Uterus (tissue), 4 donors: ENCODE data around the gene PCDHGA1. TPM values are rescaled to one million over a fixed set of nuclear protein-coding genes. Genes with fewer than 3 reads are reported as not detected.
"Not testable (repeated sequence)": the region's sequence is repeated elsewhere in the genome, so short reads cannot be mapped to it uniquely, and the experiment has no call there.

ENCODE experiments used
- DNase-seq, 2 donors: peaks; one replicate each; pipeline ENCODE4 v3.0.0-alpha.2; 2019 to 2020
- H3K27ac ChIP-seq, 2 donors: fragments of 200-600 bp; sonication (generic); 1 replicate in 1 of 2; 2 replicates in 1 of 2; pipeline ENCODE4 v1.5.1; 2016 to 2018
- H3K27me3 ChIP-seq, 2 donors: fragments of 200-600 bp; sonication (generic); one replicate each; pipeline ENCODE4 v1.5.1; 2018 to 2019; ENCODE audit warnings: control low read depth in 1 of 2
- H3K36me3 ChIP-seq, 2 donors: fragments of 200-600 bp; sonication (generic); one replicate each; pipeline ENCODE4 v1.5.1; 2019; ENCODE audit warnings: control low read depth in 1 of 2
- H3K4me1 ChIP-seq, 2 donors: fragments of 200-600 bp; sonication (generic); one replicate each; pipeline ENCODE4 v1.5.1; 2018 to 2019; ENCODE audit warnings: control low read depth in 1 of 2
- H3K4me3 ChIP-seq, 2 donors: fragments of 200-600 bp; sonication (generic); 1 replicate in 1 of 2; 2 replicates in 1 of 2; pipeline ENCODE4 v1.5.1; 2018 to 2019; ENCODE audit warnings: mild to moderate bottlenecking in 1 of 2
- H3K9me3 ChIP-seq, 2 donors: fragments of 200-600 bp; sonication (generic); one replicate each; pipeline ENCODE4 v1.5.1; 2019; ENCODE audit warnings: control low read depth in 1 of 2
- POLR2A ChIP-seq, 2 donors: fragments of 450-650 bp; IDR thresholded peaks; one replicate each; pipeline ENCODE4 v1.6.1; 2016; ENCODE audit warnings: antibody characterized with exemption in 2 of 2, mild to moderate bottlenecking in 1 of 2, moderate library complexity in 1 of 2
- intact Hi-C: fragments of 100-400 bp; cut with DNase I; formaldehyde crosslinking; loops from one replicate; pipeline ENCODE4 v1.15.1; 2023; ENCODE audit warnings: low total_unique reads
- total RNA-seq, 4 donors: library from RNA; depleted of rRNA in 3 of 4; stranded (reverse); fragments of >200 nt in 3 of 4; gene quantifications; one replicate each; pipeline versions ENCODE4 v1.1.0 to v1.2.4, GENCODE V29; 2014 to 2023
- TF ChIP-seq, protein P1 (sequence below), 4 experiments: fragments of 200-600 bp in 2 of 4; fragments of 450-650 bp in 2 of 4; sonication (generic) in 2 of 4; IDR thresholded peaks; one replicate each; pipeline ENCODE4 v1.5.1; 2016 to 2019; ENCODE audit warnings: antibody characterized with exemption in 4 of 4, mild to moderate bottlenecking in 2 of 4, moderate library complexity in 1 of 4
- donor health status: DM: yes; HTN: yes; CAD: no.

The PCDHGA1 gene
- total RNA-seq, 4 donors from 2014 or later = under 0.01 to 3.3 (median 1.5) TPM

DNA sequence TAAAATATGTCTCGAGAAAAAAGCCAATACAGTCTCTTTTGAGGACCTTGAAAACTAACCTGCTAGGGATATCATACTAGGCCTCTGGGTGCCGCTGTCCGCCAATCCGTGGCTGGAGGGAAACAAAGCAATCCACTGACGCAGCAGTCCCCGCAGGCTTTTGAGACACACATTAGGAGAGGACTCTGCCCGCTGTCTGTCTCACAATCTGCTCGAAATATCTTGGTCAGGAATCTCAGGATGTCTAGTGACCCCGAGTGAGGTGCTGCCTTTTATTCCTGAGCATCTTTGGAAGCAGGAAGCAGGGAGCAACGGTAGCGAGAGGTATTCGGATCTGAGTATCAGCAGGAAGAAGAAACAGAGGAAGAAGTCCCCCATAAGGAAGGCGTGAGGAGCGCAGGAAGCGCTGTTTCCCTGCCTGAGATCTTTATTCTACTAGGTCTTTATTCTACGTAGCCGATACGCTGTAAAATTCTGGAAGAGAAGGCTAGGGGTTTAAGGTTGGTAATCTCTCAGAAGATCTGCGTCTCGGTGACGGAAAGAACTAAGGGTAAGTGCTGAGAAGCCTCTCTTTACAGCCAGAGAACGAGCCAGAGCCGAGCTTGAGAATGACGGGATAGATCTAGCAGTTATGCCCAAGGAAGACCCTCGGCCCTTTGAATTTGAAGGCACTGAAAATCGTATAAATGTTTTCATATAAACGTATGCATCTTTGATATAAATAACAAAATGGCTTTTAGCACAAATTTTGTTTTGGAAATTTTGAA is 4.0 kb upstream of the PCDHGA1 start:
- Histone ChIP-seq H3K27ac (peak overlapping the region; percentile 65 to 69), H3K4me1 (no peaks in the 10 kb centered on the region), H3K4me3 (peak overlapping the region; percentile 26 to 29), H3K36me3 (no peaks in the 10 kb centered on the region), H3K9me3 (peaks cover 0 to 18% of the 10 kb centered on the region in 2 donors), H3K27me3 (no peaks in the 10 kb centered on the region)
- intact Hi-C loops = no loop called here
- TF ChIP-seq POLR2A (IDR thresholded peaks at IDR 0.05) = no peak
- TF ChIP-seq, protein P1, sequence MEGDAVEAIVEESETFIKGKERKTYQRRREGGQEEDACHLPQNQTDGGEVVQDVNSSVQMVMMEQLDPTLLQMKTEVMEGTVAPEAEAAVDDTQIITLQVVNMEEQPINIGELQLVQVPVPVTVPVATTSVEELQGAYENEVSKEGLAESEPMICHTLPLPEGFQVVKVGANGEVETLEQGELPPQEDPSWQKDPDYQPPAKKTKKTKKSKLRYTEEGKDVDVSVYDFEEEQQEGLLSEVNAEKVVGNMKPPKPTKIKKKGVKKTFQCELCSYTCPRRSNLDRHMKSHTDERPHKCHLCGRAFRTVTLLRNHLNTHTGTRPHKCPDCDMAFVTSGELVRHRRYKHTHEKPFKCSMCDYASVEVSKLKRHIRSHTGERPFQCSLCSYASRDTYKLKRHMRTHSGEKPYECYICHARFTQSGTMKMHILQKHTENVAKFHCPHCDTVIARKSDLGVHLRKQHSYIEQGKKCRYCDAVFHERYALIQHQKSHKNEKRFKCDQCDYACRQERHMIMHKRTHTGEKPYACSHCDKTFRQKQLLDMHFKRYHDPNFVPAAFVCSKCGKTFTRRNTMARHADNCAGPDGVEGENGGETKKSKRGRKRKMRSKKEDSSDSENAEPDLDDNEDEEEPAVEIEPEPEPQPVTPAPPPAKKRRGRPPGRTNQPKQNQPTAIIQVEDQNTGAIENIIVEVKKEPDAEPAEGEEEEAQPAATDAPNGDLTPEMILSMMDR (IDR thresholded peaks at IDR 0.05) = peak; percentile 34 to 44 (median 40)
- DNase-seq = peak; percentile 58 to 64

DNA sequence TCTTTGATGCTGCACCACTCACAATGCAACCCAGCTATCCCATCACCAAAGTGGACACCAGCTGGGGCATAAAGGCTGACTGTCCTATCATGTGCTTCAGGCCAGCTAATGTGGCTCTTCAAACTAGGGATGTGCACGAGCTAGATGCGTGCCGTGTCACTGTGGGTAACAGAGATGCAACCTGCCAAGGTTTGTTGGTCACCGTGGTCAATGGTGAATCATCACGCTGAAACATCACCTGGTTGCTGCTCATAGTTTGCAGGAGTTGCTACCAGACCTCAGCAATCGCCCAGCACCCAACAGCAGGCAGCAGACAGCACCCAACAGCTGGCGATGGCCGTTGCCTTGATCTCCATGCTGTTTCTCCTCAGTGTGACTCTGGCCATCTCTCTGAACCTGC is 2.1 kb upstream of the PCDHGA1 start:
- Histone ChIP-seq H3K27me3 (no peaks in the 10 kb centered on the region), H3K4me1 (no peaks in the 10 kb centered on the region), H3K36me3 (no peaks in the 10 kb centered on the region), H3K27ac (no peak overlapping the region), H3K9me3 (peaks cover 0 to 26% of the 10 kb centered on the region in 2 donors), H3K4me3 (no peak overlapping the region)
- TF ChIP-seq, protein P1 (IDR thresholded peaks at IDR 0.05) = no peak
- no peak for TF ChIP-seq POLR2A (IDR thresholded peaks at IDR 0.05)
- no peak for DNase-seq
- intact Hi-C loops = no loop called here

DNA sequence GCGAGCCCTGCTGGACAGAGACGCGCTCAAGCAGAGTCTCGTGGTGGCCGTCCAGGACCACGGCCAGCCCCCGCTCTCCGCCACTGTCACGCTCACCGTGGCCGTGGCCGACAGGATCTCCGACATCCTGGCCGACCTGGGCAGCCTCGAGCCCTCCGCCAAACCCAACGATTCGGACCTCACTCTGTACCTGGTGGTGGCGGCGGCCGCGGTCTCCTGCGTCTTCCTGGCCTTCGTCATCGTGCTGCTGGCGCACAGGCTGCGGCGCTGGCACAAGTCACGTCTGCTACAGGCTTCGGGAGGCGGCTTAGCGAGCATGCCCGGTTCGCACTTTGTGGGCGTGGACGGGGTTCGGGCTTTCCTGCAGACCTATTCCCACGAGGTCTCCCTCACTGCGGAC is 2.3 kb downstream of the PCDHGA1 start:
- H3K4me3 ChIP-seq, H3K27me3 ChIP-seq, H3K4me1 ChIP-seq, intact Hi-C loops, DNase-seq, H3K27ac ChIP-seq, H3K36me3 ChIP-seq: not testable (repeated sequence)
- peaks cover 0 to 52% of the 10 kb centered on the region in 2 donors for H3K9me3 ChIP-seq

DNA sequence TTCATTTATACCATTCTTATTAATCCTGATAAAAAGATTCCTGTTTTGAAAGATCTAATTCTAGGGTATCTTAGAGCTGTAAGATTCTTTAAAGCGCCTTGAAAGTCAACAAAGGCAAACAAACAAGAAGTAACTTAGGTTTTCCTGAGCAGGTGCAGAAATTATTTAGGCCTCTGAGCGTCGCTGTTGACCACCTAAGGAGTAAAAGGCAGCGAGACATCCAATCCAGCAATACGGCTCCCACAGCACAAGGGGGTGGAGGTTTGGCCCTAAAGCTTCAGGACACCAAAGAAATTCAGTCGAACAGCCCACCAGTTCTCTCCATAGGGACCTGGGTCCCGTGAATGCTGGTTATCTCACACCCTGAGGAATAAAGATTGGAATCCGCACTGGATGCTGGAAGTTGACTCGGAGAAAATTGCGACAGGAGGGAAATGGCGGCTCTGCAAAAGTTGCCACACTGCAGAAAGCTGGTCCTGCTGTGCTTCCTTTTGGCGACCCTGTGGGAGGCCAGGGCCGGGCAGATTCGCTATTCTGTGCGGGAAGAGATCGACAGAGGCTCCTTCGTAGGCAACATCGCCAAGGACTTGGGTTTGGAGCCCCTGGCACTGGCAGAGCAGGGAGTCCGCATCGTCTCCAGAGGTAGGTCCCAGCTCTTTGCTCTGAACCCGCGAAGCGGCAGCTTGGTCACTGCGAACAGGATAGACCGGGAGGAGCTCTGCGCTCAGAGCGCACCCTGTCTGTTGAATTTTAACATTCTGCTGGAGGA is 8.4 kb downstream of the PCDHGA1 start, which contains the start of gene PCDHGA2:
PCDHGA2 (plus strand) TSS at position 223 of the 769 bp plus-strand sequence.
- Histone ChIP-seq H3K4me3 (peak within 1 kb of the TSS; percentile 0 to 25), H3K36me3 (no peaks in the 10 kb centered on the region), H3K9me3 (peaks cover 3 to 56% of the 10 kb centered on the region in 2 donors), H3K27me3 (no peaks in the 10 kb centered on the region), H3K4me1 (no peaks in the 10 kb centered on the region), H3K27ac (no peak within 1 kb of the TSS)
- TF ChIP-seq POLR2A (IDR thresholded peaks at IDR 0.05) = no peak
- TF ChIP-seq, protein P1 (IDR thresholded peaks at IDR 0.05) = peak in 3 of 4 experiments; percentile 31 to 41 (median 35)
- DNase-seq = no peak
- intact Hi-C loops = no loop called here

DNA sequence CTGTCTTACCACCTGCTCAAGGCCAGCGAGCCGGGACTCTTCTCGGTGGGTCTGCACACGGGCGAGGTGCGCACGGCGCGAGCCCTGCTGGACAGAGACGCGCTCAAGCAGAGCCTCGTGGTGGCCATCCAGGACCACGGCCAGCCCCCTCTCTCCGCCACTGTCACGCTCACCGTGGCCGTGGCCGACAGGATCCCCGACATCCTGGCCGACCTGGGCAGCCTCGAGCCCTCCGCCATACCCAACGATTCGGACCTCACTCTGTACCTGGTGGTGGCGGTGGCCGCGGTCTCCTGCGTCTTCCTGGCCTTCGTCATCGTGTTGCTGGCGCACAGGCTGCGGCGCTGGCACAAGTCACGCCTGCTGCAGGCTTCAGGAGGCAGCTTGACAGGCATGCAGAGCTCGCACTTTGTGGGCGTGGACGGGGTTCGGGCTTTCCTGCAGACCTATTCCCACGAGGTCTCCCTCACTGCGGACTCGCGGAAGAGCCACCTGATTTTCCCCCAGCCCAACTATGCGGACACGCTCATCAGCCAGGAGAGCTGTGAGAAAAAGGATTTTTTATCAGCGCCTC is 10.6 kb downstream of the PCDHGA1 start:
- H3K27ac ChIP-seq, H3K4me3 ChIP-seq, DNase-seq, intact Hi-C loops, H3K27me3 ChIP-seq, H3K36me3 ChIP-seq, H3K4me1 ChIP-seq: not testable (repeated sequence)
- H3K9me3 ChIP-seq = peaks cover 3 to 62% of the 10 kb centered on the region in 2 donors

DNA sequence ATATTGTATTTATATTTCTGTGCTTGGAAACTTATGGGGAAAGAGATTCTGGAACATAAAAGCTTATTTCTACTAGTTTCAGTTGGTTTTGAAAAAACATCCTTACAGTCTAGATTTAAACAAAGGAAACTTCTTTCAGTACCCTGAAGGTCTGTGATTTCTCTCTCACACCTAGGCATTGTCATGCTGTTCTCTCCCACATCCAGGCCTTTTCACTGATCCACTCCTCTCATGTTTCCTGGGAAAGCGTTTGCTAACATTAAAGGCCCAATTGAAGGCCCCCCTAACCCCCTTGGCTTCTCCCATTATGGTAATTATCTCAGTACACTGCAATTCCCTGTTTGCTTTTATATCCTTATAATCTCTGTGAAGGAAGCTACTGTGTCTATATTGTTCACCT is 12.5 kb downstream of the PCDHGA1 start:
- H3K27ac ChIP-seq = no peak overlapping the region
- no peaks in the 10 kb centered on the region for H3K36me3 ChIP-seq
- no peak for DNase-seq
- no peaks in the 10 kb centered on the region for H3K27me3 ChIP-seq
- TF ChIP-seq, protein P1 (IDR thresholded peaks at IDR 0.05) = no peak
- no peak for TF ChIP-seq POLR2A (IDR thresholded peaks at IDR 0.05)
- H3K4me1 ChIP-seq = no peaks in the 10 kb centered on the region
- no peak overlapping the region for H3K4me3 ChIP-seq
- peaks cover 3 to 61% of the 10 kb centered on the region in 2 donors for H3K9me3 ChIP-seq
- intact Hi-C loops = no loop called here
